Glutamatergic neuron (in vitro differentiated cells): ENCODE results near the gene HSF2. TPM values are rescaled to one million over a fixed set of nuclear protein-coding genes. Genes with fewer than 3 reads are reported as not detected.

Source experiments
- DNase-seq: peaks from one replicate; pipeline ENCODE4 v3.0.0; 2022
- H3K27ac Mint-ChIP-seq: one replicate; pipeline ENCODE4 v1.8.0; 2020; ENCODE audit warnings: mild to moderate bottlenecking, mixed read lengths, inconsistent platforms; ENCODE audit not compliant: unreplicated experiment
- H3K27me3 Mint-ChIP-seq: one replicate; pipeline ENCODE4 v1.8.0; 2020; ENCODE audit warnings: mild to moderate bottlenecking, moderate library complexity, mixed read lengths, inconsistent platforms; ENCODE audit not compliant: unreplicated experiment
- H3K36me3 Mint-ChIP-seq: one replicate; pipeline ENCODE4 v1.8.0; 2020; ENCODE audit warnings: mild to moderate bottlenecking, mixed read lengths, inconsistent platforms; ENCODE audit not compliant: unreplicated experiment
- H3K4me1 Mint-ChIP-seq: one replicate; pipeline ENCODE4 v1.8.0; 2020; ENCODE audit warnings: mild to moderate bottlenecking, low read depth, mixed read lengths, inconsistent platforms; ENCODE audit not compliant: unreplicated experiment
- H3K4me3 Mint-ChIP-seq: one replicate; pipeline ENCODE4 v1.8.0; 2020; ENCODE audit warnings: mild to moderate bottlenecking, mixed read lengths, inconsistent platforms; ENCODE audit not compliant: unreplicated experiment
- H3K9me3 Mint-ChIP-seq: one replicate; pipeline ENCODE4 v1.8.0; 2020; ENCODE audit warnings: mild to moderate bottlenecking, moderate library complexity, mixed read lengths, inconsistent platforms; ENCODE audit not compliant: unreplicated experiment
- CTCF ChIP-seq: fragments of 200-600 bp; sonication (generic); IDR thresholded peaks from one replicate; pipeline ENCODE4 v1.5.0; 2021; ENCODE audit not compliant: partially characterized antibody, unreplicated experiment
- total RNA-seq: library from RNA; stranded (reverse); fragmentation: NEBNext Ultra II Directional; extraction: Animal tissue kit (Norgen Biotek cat#: 25700); gene quantifications from one replicate; pipeline ENCODE4 v1.2.1, GENCODE V29; 2021; ENCODE audit not compliant: unreplicated experiment

HSF2 gene
- total RNA-seq, 1 donor from 2014 or later: 25.4 TPM

- Mint-ChIP-seq H3K4me3 (peak overlapping the region; percentile 97), H3K27me3 (peaks cover 1% of the 10 kb centered on the region), H3K9me3 (peaks cover 2% of the 10 kb centered on the region), H3K4me1 (peaks cover 8% of the 10 kb centered on the region), H3K27ac (peak overlapping the region; percentile 95), H3K36me3 (no peaks in the 10 kb centered on the region)
- no peak for DNase-seq
- TF ChIP-seq CTCF: no peak
Observed at GRCh38 chr6:122400121-122400450, 634 bp downstream of the HSF2 start.

GRCh38 chr6:122400462-122401089, 1.1 kb downstream of the HSF2 start:
- Mint-ChIP-seq H3K36me3 (no peaks in the 10 kb centered on the region), H3K4me1 (peaks cover 8% of the 10 kb centered on the region), H3K4me3 (peak overlapping the region; percentile 97), H3K27me3 (peaks cover 1% of the 10 kb centered on the region), H3K27ac (peak overlapping the region; percentile 22), H3K9me3 (peaks cover 2% of the 10 kb centered on the region)
- TF ChIP-seq CTCF: no peak
- DNase-seq: no peak

GRCh38 chr6:122401104-122401503, 1.7 kb downstream of the HSF2 start:
- TF ChIP-seq CTCF: no peak
- no peaks in the 10 kb centered on the region for H3K36me3 Mint-ChIP-seq
- peaks cover 13% of the 10 kb centered on the region for H3K4me1 Mint-ChIP-seq
- H3K27me3 Mint-ChIP-seq: peaks cover 1% of the 10 kb centered on the region
- no peak for DNase-seq
- H3K27ac Mint-ChIP-seq: no peak overlapping the region
- H3K9me3 Mint-ChIP-seq: peaks cover 2% of the 10 kb centered on the region
- H3K4me3 Mint-ChIP-seq: peak overlapping the region; percentile 97

- no peaks in the 10 kb centered on the region for H3K36me3 Mint-ChIP-seq
- no peak for DNase-seq
- H3K27me3 Mint-ChIP-seq: peaks cover 1% of the 10 kb centered on the region
- peaks cover 2% of the 10 kb centered on the region for H3K9me3 Mint-ChIP-seq
- peaks cover 24% of the 10 kb centered on the region for H3K4me1 Mint-ChIP-seq
- H3K27ac Mint-ChIP-seq: no peak overlapping the region
- H3K4me3 Mint-ChIP-seq: no peak overlapping the region
- no peak for TF ChIP-seq CTCF
Observed at GRCh38 chr6:122404444-122404843, 5.0 kb downstream of the HSF2 start.

GRCh38 chr6:122405417-122405816, 6.0 kb downstream of the HSF2 start:
- TF ChIP-seq CTCF: no peak
- no peaks in the 10 kb centered on the region for H3K27me3 Mint-ChIP-seq
- H3K4me1 Mint-ChIP-seq: peaks cover 24% of the 10 kb centered on the region
- no peaks in the 10 kb centered on the region for H3K9me3 Mint-ChIP-seq
- H3K4me3 Mint-ChIP-seq: no peak overlapping the region
- H3K36me3 Mint-ChIP-seq: no peaks in the 10 kb centered on the region
- no peak for DNase-seq
- H3K27ac Mint-ChIP-seq: no peak overlapping the region
